PFSK-1 (cell line): ENCODE results near the gene ZNF580.

ENCODE experiments used
- FOXP2 ChIP-seq: optimal IDR thresholded peaks from 2 replicates; pipeline ENCODE3; 2011; ENCODE audit warnings: borderline replicate concordance, control low read depth, inconsistent platforms; ENCODE audit not compliant: insufficient read depth; ENCODE audit errors: extremely low read length, extremely low read depth
- POLR2AphosphoS5 ChIP-seq: IDR thresholded peaks from 2 replicates; pipeline ENCODE4 v1.6.1; 2012; ENCODE audit warnings: low read depth, mild to moderate bottlenecking, control low read depth, low read length, moderate library complexity
- REST ChIP-seq, 2 experiments: IDR thresholded peaks; 2 replicates each; pipeline versions ENCODE4 v1.6.1 to v1.8.0; 2011 to 2012; ENCODE audit warnings: low read depth in 2 of 2, low read length in 2 of 2, control low read depth in 1 of 2, inconsistent platforms in 1 of 2, mild to moderate bottlenecking in 1 of 2, moderate library complexity in 1 of 2; ENCODE audit not compliant: insufficient read depth in 1 of 2
- SIN3A ChIP-seq: IDR thresholded peaks from 2 replicates; pipeline ENCODE4 v1.6.1; 2012; ENCODE audit warnings: mild to moderate bottlenecking, low read length, moderate library complexity, borderline replicate concordance; ENCODE audit not compliant: insufficient read depth
- TAF1 ChIP-seq: IDR thresholded peaks from 2 replicates; pipeline ENCODE4 v1.6.1; 2012; ENCODE audit warnings: low read length, control low read depth, borderline replicate concordance; ENCODE audit not compliant: insufficient read depth

ZNF580 gene

GRCh38 chr19:55652311-55653128, 11.7 kb downstream of the ZNF580 start:
- TF ChIP-seq FOXP2 (no peak), POLR2AphosphoS5 (no peak), REST (IDR thresholded peaks at IDR 0.05; ENCODE audit: insufficient read depth in 1 of 2, low read depth in 2 of 2, low read length in 2 of 2) (no peak), TAF1 (no peak), SIN3A (no peak)

GRCh38 chr19:55653651-55654322, 13.0 kb downstream of the ZNF580 start:
- TF ChIP-seq REST (IDR thresholded peaks at IDR 0.05; ENCODE audit: insufficient read depth in 1 of 2, low read depth in 2 of 2, low read length in 2 of 2) (no peak), SIN3A (peak; percentile 89; the same call in 1 of the 2 replicates), FOXP2 (peak; percentile 60), POLR2AphosphoS5 (peak; percentile 70; the same call in 1 of the 2 replicates)

- TF ChIP-seq TAF1 (no peak), REST (IDR thresholded peaks at IDR 0.05; ENCODE audit: insufficient read depth in 1 of 2, low read depth in 2 of 2, low read length in 2 of 2) (no peak), POLR2AphosphoS5 (no peak), SIN3A (no peak), FOXP2 (no peak)
Measured at GRCh38 chr19:55654323-55654867, 13.6 kb downstream of the ZNF580 start.

GRCh38 chr19:55654868-55655647, 14.3 kb downstream of the ZNF580 start, which contains the start of gene U2AF2:
Gene U2AF2, plus strand, starts transcription at chr19:55655035. Its CDS starts 70 bp downstream, at chr19:55655105.
- peak; percentile 67 for TF ChIP-seq TAF1
- TF ChIP-seq REST (IDR thresholded peaks at IDR 0.05; ENCODE audit: insufficient read depth in 1 of 2, low read depth in 2 of 2, low read length in 2 of 2): 0 out of 4 replicates have a peak, but pooled peaks of 1 of the 2 experiments have one; percentile 24
- TF ChIP-seq SIN3A: no peak; the same call in 1 of the 2 replicates
- peak; percentile 85 for TF ChIP-seq POLR2AphosphoS5
